ENCODE measurements around the gene CIBAR2. TPM values are rescaled to one million over a fixed set of nuclear protein-coding genes. Genes with fewer than 3 reads are reported as not detected.

Gene CIBAR2
- total and polyA plus RNA-seq, 10 donors = 0.13 to 2.4 (median 0.35) TPM; not detected in 3

DNA sequence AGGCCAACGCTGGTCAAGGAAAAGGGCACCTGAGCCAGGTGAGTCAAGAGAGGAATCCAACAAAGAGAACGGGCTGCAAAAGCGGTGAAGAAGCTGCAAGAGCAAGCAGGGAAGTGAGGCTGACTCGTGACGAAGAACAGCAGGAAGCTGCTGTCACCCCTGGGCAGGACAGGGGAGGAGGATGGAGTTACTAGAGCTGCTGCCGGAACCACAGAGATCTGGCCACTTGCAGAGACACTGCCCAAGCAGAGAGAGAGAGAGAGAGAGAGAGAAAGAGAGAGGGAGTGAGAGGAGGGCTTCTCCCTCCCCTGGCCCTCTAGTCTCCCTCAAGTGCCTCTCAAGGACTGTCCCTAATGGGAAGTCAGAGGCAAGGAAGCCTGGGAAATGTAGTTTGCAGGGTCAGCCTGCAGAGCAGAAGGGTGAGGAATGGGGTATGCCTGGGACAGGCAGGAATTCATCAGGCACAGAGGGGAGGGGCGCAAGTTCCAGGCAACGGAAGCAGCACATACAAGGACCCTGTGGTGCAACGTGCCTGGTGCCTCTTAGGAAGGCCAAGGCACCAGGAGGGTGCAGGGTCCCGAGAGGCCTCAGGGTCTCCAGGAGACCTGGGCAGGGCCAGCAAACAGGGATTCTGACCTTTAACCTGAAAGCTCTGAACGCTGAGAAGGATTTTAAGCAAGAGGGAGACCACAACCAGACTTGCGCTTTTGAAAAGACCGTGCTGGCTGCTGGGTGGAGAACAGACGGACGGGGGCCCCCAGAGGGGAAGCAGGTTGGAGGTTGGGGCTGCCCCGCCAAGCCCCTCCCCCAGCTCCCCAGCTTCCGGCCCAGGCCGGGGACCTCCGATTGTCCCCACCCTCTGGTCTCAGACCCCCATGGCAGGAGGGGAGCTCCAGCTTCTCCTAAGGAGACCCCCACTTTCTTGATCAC lies 45.8 kb upstream of the CIBAR2 start:
- TF ChIP-seq POLR2A (IDR thresholded peaks at IDR 0.05) (no peak), POLR2AphosphoS5 (IDR thresholded peaks at IDR 0.05) (peak in 2 of 3 donors; percentile 46 to 64)
- TF ChIP-seq, protein P1, sequence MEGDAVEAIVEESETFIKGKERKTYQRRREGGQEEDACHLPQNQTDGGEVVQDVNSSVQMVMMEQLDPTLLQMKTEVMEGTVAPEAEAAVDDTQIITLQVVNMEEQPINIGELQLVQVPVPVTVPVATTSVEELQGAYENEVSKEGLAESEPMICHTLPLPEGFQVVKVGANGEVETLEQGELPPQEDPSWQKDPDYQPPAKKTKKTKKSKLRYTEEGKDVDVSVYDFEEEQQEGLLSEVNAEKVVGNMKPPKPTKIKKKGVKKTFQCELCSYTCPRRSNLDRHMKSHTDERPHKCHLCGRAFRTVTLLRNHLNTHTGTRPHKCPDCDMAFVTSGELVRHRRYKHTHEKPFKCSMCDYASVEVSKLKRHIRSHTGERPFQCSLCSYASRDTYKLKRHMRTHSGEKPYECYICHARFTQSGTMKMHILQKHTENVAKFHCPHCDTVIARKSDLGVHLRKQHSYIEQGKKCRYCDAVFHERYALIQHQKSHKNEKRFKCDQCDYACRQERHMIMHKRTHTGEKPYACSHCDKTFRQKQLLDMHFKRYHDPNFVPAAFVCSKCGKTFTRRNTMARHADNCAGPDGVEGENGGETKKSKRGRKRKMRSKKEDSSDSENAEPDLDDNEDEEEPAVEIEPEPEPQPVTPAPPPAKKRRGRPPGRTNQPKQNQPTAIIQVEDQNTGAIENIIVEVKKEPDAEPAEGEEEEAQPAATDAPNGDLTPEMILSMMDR (IDR thresholded peaks at IDR 0.05 in 8 of 11, conservative IDR thresholded peaks at IDR 0.05 in 3 of 11) = no peak
- DNase-seq = no peak
- intact Hi-C loops (cut with DNase I; ENCODE audit: low total_unique reads) = no loop called here

DNA sequence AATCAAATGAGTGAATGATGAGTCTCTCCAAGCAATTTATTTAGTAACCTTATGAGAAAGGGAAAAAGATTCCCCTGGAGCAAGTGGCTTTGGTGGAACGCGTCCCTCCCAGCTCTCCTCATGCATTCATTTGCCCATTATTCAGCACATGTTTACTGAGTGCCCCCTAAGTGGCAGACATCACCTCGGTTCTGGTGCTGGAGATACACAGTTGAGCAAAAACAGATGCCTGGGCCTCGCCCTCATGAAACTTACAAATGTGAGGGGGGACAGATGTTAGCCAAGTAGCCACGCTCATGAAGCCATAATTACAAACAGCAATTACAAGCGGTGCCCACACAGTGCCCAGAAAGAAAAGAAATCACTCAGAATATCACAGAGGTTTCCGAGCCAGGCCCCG lies 45.1 kb upstream of the CIBAR2 start:
- intact Hi-C loops (cut with DNase I; ENCODE audit: low total_unique reads) = no loop called here
- H3K4me3 ChIP-seq = peak overlapping the region in 6 of 8 donors; percentile 4 to 57 (median 14)
- 57 to 69% (median 64%) methylated on average over 8 of the region's 8 CpGs for WGBS, 5 donors
- H3K27ac ChIP-seq = peak overlapping the region; percentile 51 to 79 (median 70)
- H3K9me3 ChIP-seq = no peaks in the 10 kb centered on the region
- TF ChIP-seq, protein P1 (IDR thresholded peaks at IDR 0.05 in 8 of 11, conservative IDR thresholded peaks at IDR 0.05 in 3 of 11) = no peak
- TF ChIP-seq POLR2A (IDR thresholded peaks at IDR 0.05) (no peak), POLR2AphosphoS5 (IDR thresholded peaks at IDR 0.05) (no peak)
- no peak for DNase-seq
- no peaks in the 10 kb centered on the region for H3K36me3 ChIP-seq
- H3K4me1 ChIP-seq = peaks cover 9 to 51% (median 26%) of the 10 kb centered on the region in 6 donors
- no peaks in the 10 kb centered on the region for H3K27me3 ChIP-seq (replicated peaks in 1 of 7)

More for the DNA sequence above, 45.8 kb upstream of the CIBAR2 start:
- Histone ChIP-seq H3K27me3 (replicated peaks in 1 of 7) (no peaks in the 10 kb centered on the region), H3K36me3 (no peaks in the 10 kb centered on the region), H3K4me3 (peak overlapping the region in 6 of 8 donors; percentile 4 to 57 (median 14)), H3K4me1 (peaks cover 9 to 53% (median 25%) of the 10 kb centered on the region in 6 donors), H3K9me3 (no peaks in the 10 kb centered on the region), H3K27ac (peak overlapping the region; percentile 51 to 79 (median 70))
- 10 to 16% (median 11%) methylated on average over 16 to 19 of the region's 19 CpGs for WGBS, 5 donors

DNA sequence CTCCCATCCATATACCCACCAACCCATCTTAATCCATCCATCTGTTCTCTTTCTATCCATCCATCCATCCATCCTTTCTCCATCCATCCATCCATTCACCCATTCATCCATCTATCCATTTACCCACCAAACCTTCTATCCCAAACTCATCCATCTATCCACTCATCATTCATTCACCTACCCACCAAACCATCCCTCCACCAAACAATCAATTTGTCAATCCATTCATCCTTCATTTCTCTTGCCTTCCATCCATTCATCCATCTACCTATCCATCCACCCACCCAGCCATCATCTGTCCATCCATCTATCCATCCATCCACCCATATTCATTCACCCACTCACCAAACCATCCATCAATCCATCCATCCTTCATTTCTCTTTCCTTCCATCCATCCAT lies 44.6 kb upstream of the CIBAR2 start:
- no peak for DNase-seq
- Histone ChIP-seq H3K4me3 (no peak overlapping the region), H3K9me3 (no peaks in the 10 kb centered on the region), H3K27me3 (replicated peaks in 1 of 7) (no peaks in the 10 kb centered on the region), H3K27ac (no peak overlapping the region), H3K4me1 (peaks cover 12 to 56% (median 28%) of the 10 kb centered on the region in 6 donors), H3K36me3 (no peaks in the 10 kb centered on the region)
- TF ChIP-seq POLR2AphosphoS5 (IDR thresholded peaks at IDR 0.05) = no peak
- TF ChIP-seq, protein P1 (IDR thresholded peaks at IDR 0.05 in 8 of 11, conservative IDR thresholded peaks at IDR 0.05 in 3 of 11) = no peak
- no peak for TF ChIP-seq POLR2A (IDR thresholded peaks at IDR 0.05)
- intact Hi-C loops (cut with DNase I; ENCODE audit: low total_unique reads) = no loop called here

DNA sequence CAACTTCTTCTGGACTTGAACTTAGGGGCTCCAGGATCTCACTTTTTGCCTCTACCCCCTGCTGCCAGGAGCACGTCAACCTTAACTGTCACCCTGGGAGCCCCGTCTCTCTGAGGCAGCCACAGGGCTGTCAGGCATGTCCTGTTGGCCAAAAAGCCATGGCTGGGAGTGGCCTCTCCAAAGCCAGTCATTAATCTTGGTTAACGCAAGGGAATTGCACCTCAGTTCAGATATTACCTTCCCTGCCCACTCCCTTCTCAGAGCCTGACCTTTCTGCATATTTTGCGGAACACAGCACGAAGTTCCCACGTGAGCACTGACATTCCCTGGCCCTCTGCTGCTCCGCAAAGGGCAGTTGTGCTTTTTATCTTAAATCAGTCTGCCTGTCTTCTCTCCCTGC lies 44.2 kb upstream of the CIBAR2 start:
- Histone ChIP-seq H3K36me3 (no peaks in the 10 kb centered on the region), H3K4me3 (no peak overlapping the region), H3K4me1 (peaks cover 12 to 60% (median 32%) of the 10 kb centered on the region in 6 donors), H3K27ac (no peak overlapping the region), H3K9me3 (no peaks in the 10 kb centered on the region), H3K27me3 (replicated peaks in 1 of 7) (no peaks in the 10 kb centered on the region)
- DNase-seq = no peak
- intact Hi-C loops (cut with DNase I; ENCODE audit: low total_unique reads) = no loop called here
- 92 to 95% (median 94%) methylated on average over 7 of the region's 7 CpGs for WGBS, 5 donors
- TF ChIP-seq, protein P1 (IDR thresholded peaks at IDR 0.05 in 8 of 11, conservative IDR thresholded peaks at IDR 0.05 in 3 of 11) = no peak
- TF ChIP-seq POLR2AphosphoS5 (IDR thresholded peaks at IDR 0.05) = no peak
- no peak for TF ChIP-seq POLR2A (IDR thresholded peaks at IDR 0.05)
